HK-2 (cell line): ENCODE results near the gene RBM4B.

Experiments used
- DNase-seq: peaks from one replicate; pipeline ENCODE4 v3.0.0-alpha.2; 2018; ENCODE audit not compliant: unreplicated experiment

The RBM4B gene

GRCh38 chr11:66686801-66687750, 9.4 kb upstream of the RBM4B start:
- no peak for DNase-seq

GRCh38 chr11:66686100-66686785, 8.6 kb upstream of the RBM4B start:
- DNase-seq, result no peak

- no peak for DNase-seq
Measured at GRCh38 chr11:66685276-66686099, 7.8 kb upstream of the RBM4B start.

GRCh38 chr11:66684635-66685034, 6.9 kb upstream of the RBM4B start:
- no peak for DNase-seq

- DNase-seq, result no peak
Measured at GRCh38 chr11:66683877-66684276, 6.2 kb upstream of the RBM4B start.

- no peak for DNase-seq
Measured at GRCh38 chr11:66680966-66681645, 3.4 kb upstream of the RBM4B start.

- no peak for DNase-seq
Measured at GRCh38 chr11:66676931-66677598, 622 bp downstream of the RBM4B start.

GRCh38 chr11:66676282-66676919, 1.3 kb downstream of the RBM4B start:
- no peak for DNase-seq

- no peak for DNase-seq
Measured at GRCh38 chr11:66674964-66675602, 2.6 kb downstream of the RBM4B start.

- DNase-seq, result no peak
Measured at GRCh38 chr11:66670816-66671215, 6.9 kb downstream of the RBM4B start.

GRCh38 chr11:66665369-66665768, 12.3 kb downstream of the RBM4B start:
- no peak for DNase-seq

- no peak for DNase-seq
Measured at GRCh38 chr11:66663741-66664296, 13.9 kb downstream of the RBM4B start.

GRCh38 chr11:66659763-66660162, 17.9 kb downstream of the RBM4B start:
- DNase-seq, result no peak

- DNase-seq, result no peak
Measured at GRCh38 chr11:66653123-66653522, 24.6 kb downstream of the RBM4B start.

- DNase-seq, result no peak
Measured at GRCh38 chr11:66652651-66653050, 25.0 kb downstream of the RBM4B start.

GRCh38 chr11:66651016-66651415, 26.7 kb downstream of the RBM4B start:
- no peak for DNase-seq

- DNase-seq, result no peak
Measured at GRCh38 chr11:66649903-66650302, 27.8 kb downstream of the RBM4B start.

GRCh38 chr11:66646828-66647227, 30.9 kb downstream of the RBM4B start:
- no peak for DNase-seq

- DNase-seq, result no peak
Measured at GRCh38 chr11:66643745-66644437, 33.8 kb downstream of the RBM4B start.
